Activated CD4-positive, alpha-beta memory T cell treated with anti-CD3 and anti-CD28 coated beads for 36 hours (primary cell): ENCODE measurements around the gene ANKRD13A. TPM values are rescaled to one million over a fixed set of nuclear protein-coding genes. Genes with fewer than 3 reads are reported as not detected.
"Not testable (repeated sequence)": the region's sequence is repeated elsewhere in the genome, so short reads cannot be mapped to it uniquely, and the experiment has no call there.

ENCODE experiments used
- CTCF ChIA-PET: fragments of 350-600 bp; sonication (Branson Sonifier 250); formaldehyde crosslinking; loops from one replicate; lab custom pipeline; 2021; ENCODE audit warnings: antibody characterized with exemption, inconsistent platforms; lab: Charles Lee
- POLR2A ChIA-PET: fragments of 350-600 bp; sonication (Branson Sonifier 250); formaldehyde crosslinking; loops from one replicate; lab custom pipeline; 2021; ENCODE audit warnings: antibody characterized with exemption; lab: Charles Lee
- DNase-seq: peaks from one replicate; pipeline ENCODE4 v3.0.0-alpha.2; 2020
- H3K27ac Mint-ChIP-seq: one replicate; pipeline ENCODE4 v1.8.0; 2021; ENCODE audit warnings: mixed read lengths
- H3K27me3 Mint-ChIP-seq: one replicate; pipeline ENCODE4 v1.8.0; 2021; ENCODE audit warnings: mixed read lengths
- H3K36me3 Mint-ChIP-seq: one replicate; pipeline ENCODE4 v1.8.0; 2021; ENCODE audit warnings: mixed read lengths
- H3K4me1 Mint-ChIP-seq: one replicate; pipeline ENCODE4 v1.8.0; 2021; ENCODE audit warnings: low read depth, mixed read lengths
- H3K4me3 Mint-ChIP-seq: one replicate; pipeline ENCODE4 v1.8.0; 2021; ENCODE audit warnings: mild to moderate bottlenecking, mixed read lengths
- H3K9me3 Mint-ChIP-seq: one replicate; pipeline ENCODE4 v1.8.0; 2021; ENCODE audit warnings: mixed read lengths
- intact Hi-C: fragments of 100-400 bp; cut with micrococcal nuclease; formaldehyde crosslinking; loops from one replicate; pipeline ENCODE4 v1.15.1; 2023
- total RNA-seq, 2 experiments: library from RNA; stranded (reverse); gene quantifications; one replicate each; pipeline ENCODE4 v1.2.3, GENCODE V29; 2021

The ANKRD13A gene
- total RNA-seq, 2 experiments from 2014 or later = 45.0 to 46.6 TPM

DNA sequence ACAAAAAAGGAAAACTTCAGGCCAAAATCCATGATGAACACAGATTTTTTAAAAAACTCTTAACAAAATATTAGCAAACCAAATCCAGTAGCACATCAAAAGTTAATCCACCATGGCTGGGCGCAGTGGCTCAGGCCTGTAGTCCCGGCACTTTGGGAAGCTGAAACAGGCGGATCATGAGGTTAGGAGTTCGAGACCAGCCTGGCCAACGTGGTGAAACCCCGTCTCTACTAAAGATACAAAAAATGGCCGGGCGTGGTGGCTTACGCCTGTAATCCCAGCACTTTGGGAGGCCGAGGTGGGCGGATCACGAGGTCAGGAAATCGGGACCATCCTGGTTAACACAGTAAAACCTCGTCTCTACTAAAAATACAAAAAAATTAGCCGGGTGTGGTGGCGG, 13.0 kb upstream of the ANKRD13A start:
- H3K9me3 Mint-ChIP-seq, H3K27me3 Mint-ChIP-seq, intact Hi-C loops, H3K4me3 Mint-ChIP-seq, POLR2A ChIA-PET, DNase-seq: not testable (repeated sequence)
- peak overlapping the region; percentile 64 for H3K27ac Mint-ChIP-seq
- CTCF ChIA-PET = interaction anchor here (0.6 kb wide), 1 partner anchor 1466 kb away, joined by 3 read pairs; no protein-coding TSS in a partner anchor
- H3K4me1 Mint-ChIP-seq = peaks cover 61% of the 10 kb centered on the region
- peaks cover 55% of the 10 kb centered on the region for H3K36me3 Mint-ChIP-seq

DNA sequence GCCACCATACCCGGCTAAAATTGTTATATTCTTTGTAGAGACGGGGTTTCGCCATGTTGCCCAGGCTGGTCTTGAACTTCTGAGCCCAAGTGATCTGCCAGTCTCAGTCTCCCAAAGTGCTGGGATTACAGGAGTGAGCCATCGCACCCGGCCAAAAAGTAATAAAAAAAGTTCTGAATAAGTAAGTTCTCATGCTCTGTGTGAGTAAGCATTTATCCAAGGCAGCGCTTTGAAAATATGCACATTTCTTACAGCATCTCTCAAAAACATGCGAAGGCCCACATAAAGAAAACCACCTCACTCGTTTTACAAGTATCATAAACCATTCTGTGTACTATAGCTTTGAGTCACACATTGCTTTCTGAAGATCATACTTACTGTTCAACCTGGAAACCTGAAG, 11.6 kb upstream of the ANKRD13A start:
- ChIA-PET POLR2A (interaction anchor here (0.9 to 1.4 kb wide), 6 partner anchors 9 to 24 kb away, joined by 3 to 4 read pairs (median 4); partner anchors contain the start of gene ANKRD13A), CTCF (interaction anchor here (0.5 to 1.3 kb wide), 4 partner anchors 11 to 34 kb away, joined by 3 to 4 read pairs (median 4); no protein-coding TSS in a partner anchor)
- peaks cover 60% of the 10 kb centered on the region for H3K4me1 Mint-ChIP-seq
- no peaks in the 10 kb centered on the region for H3K27me3 Mint-ChIP-seq
- peak; percentile 65 for DNase-seq
- intact Hi-C loops = loop anchor here (1.0 kb wide), 3 partner anchors 8 to 18 kb away; no protein-coding TSS in a partner anchor
- H3K36me3 Mint-ChIP-seq = peaks cover 45% of the 10 kb centered on the region
- no peaks in the 10 kb centered on the region for H3K9me3 Mint-ChIP-seq
- peak overlapping the region; percentile 20 for H3K4me3 Mint-ChIP-seq
- H3K27ac Mint-ChIP-seq = peak overlapping the region; percentile 88

DNA sequence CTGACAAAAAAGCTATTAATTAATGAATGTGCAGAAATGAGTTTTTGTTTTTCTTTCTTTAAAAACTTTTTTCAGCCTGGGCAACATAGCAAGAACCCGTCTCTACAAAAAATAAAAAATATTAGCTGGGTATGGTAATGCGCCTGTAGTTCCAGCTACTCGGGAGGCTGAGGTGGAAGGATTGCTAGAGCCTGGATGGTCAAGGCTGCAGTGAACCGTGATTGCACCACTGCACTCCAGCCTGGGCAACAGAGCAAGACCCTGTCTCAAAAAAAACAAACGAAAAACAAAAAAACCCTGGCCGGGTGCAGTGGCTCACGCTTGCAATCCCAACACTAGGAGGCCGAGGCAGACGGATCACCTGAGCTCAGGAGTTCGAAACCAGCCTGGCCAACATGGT, 11.0 kb upstream of the ANKRD13A start:
- POLR2A ChIA-PET = interaction anchor here (0.7 to 1.4 kb wide), 5 partner anchors 8 to 23 kb away, joined by 3 to 9 read pairs (median 4); no protein-coding TSS in a partner anchor
- intact Hi-C loops = no loop called here
- Mint-ChIP-seq H3K27me3 (no peaks in the 10 kb centered on the region), H3K4me3 (no peak overlapping the region), H3K4me1 (peaks cover 63% of the 10 kb centered on the region), H3K36me3 (peaks cover 42% of the 10 kb centered on the region), H3K9me3 (no peaks in the 10 kb centered on the region), H3K27ac (peak overlapping the region; percentile 88)
- CTCF ChIA-PET = interaction anchor here (0.6 to 1.3 kb wide), 4 partner anchors 10 to 29 kb away, joined by 3 to 4 read pairs (median 4); no protein-coding TSS in a partner anchor
- no peak for DNase-seq

DNA sequence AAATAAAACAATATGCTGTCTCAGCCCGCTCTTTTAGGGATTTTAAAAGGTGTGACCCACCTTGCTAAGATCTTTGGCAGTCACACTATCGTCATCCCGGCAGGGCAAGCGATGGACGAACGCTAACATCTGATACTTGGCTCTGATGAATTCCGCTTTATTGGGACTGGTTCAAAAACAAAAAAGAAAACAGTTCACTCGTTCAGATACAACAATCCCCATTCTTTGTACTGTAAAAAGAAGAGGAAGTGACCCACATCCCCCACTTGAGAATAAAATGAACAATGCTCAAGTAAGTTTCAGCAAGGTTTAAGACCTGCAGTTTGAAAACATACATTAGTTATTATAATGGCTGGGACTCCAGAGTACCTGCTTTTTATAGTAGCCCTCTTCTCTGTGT, 10.3 kb upstream of the ANKRD13A start:
- Mint-ChIP-seq H3K36me3 (peaks cover 36% of the 10 kb centered on the region), H3K9me3 (no peaks in the 10 kb centered on the region), H3K4me3 (no peak overlapping the region), H3K27ac (peak overlapping the region; percentile 2), H3K4me1 (peaks cover 62% of the 10 kb centered on the region), H3K27me3 (no peaks in the 10 kb centered on the region)
- intact Hi-C loops = no loop called here
- ChIA-PET CTCF (interaction anchor here (0.6 to 1.3 kb wide), 2 partner anchors 21 to 28 kb away, joined by 3 to 4 read pairs; no protein-coding TSS in a partner anchor), POLR2A (interaction anchor here (0.7 to 0.9 kb wide), 2 partner anchors 8 to 22 kb away, joined by 3 to 9 read pairs; no protein-coding TSS in a partner anchor)
- no peak for DNase-seq

DNA sequence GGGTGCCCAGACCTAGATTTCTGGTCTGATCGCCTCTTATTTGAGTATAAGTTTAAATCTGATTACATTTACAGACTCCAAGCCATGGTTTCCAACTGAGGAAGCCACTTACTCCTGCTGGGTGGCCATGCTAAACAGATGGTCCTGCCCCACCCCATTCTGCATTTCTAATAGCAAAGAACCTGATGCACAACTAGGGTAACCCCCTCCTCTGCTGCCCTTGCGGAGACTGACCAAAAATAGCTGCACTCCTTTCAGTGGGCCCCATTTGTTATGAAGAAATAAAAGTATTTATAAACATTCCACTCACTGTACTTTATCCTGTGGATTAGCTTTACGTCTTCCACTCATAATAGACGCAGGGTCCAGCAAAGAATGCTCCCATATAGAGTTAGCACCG, 9.8 kb upstream of the ANKRD13A start:
- ChIA-PET CTCF (no interaction called here), POLR2A (interaction anchor here (0.9 kb wide), 1 partner anchor 22 kb away, joined by 3 read pairs; no protein-coding TSS in a partner anchor)
- Mint-ChIP-seq H3K4me1 (peaks cover 65% of the 10 kb centered on the region), H3K27ac (no peak overlapping the region), H3K36me3 (peaks cover 35% of the 10 kb centered on the region), H3K9me3 (no peaks in the 10 kb centered on the region), H3K4me3 (no peak overlapping the region), H3K27me3 (no peaks in the 10 kb centered on the region)
- intact Hi-C loops = no loop called here
- DNase-seq = no peak

DNA sequence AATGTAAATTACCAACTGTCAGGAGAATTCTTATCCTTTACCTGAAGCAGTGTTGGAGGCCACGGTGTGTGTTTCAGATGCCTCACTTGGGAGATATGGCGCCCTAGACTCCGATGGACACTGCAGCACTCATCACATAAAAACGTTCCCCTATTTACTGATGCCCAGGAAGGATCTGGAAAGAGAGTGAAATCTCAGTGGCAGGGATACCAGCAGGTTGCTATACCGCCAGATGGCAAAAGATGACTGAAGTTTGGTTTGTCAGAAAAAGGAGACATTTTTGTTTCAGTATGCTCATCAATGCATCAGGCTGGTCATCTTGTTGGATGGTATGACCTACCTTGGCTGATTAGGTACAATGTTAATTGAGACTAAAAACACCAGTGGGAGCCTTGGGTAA, 7.6 kb upstream of the ANKRD13A start:
- Mint-ChIP-seq H3K4me3 (no peak overlapping the region), H3K36me3 (peaks cover 32% of the 10 kb centered on the region), H3K27ac (no peak overlapping the region), H3K27me3 (no peaks in the 10 kb centered on the region), H3K4me1 (peaks cover 66% of the 10 kb centered on the region), H3K9me3 (no peaks in the 10 kb centered on the region)
- CTCF ChIA-PET = no interaction called here
- intact Hi-C loops = loop anchor here (10.0 kb wide), 2 partner anchors 293 to 593 kb away; partner anchors contain the start of genes ATP2A2 and PPTC7
- DNase-seq = no peak
- POLR2A ChIA-PET = interaction anchor here (0.7 to 1.1 kb wide), 2 partner anchors 11 to 13 kb away, joined by 3 to 4 read pairs; no protein-coding TSS in a partner anchor

DNA sequence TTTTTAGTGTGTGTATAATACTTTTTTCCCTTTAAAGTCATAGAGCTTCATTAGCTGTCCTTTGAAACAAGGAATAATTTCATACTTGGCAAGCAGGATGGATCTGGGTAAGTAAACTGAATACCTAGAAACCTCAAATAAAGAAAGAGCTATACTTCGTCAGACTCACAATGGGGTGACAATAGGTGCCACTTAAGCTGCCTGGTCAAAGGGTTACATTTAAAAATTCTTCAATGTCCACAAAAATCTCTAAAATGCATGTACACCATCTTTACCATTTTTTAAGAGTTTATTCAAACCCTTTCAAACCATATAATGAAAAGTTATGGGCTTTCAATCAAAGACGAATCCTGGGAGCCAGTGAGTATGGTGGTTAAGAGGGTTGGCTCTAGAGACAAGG, 6.1 kb upstream of the ANKRD13A start:
- Mint-ChIP-seq H3K27me3 (no peaks in the 10 kb centered on the region), H3K4me1 (peaks cover 66% of the 10 kb centered on the region), H3K4me3 (no peak overlapping the region), H3K9me3 (no peaks in the 10 kb centered on the region), H3K27ac (no peak overlapping the region), H3K36me3 (peaks cover 25% of the 10 kb centered on the region)
- DNase-seq = no peak
- intact Hi-C loops = loop anchor here (10.0 kb wide), 2 partner anchors 292 to 592 kb away; partner anchors contain the start of genes ATP2A2 and PPTC7
- ChIA-PET CTCF (interaction anchor here (0.7 to 0.8 kb wide), 2 partner anchors 13 to 90 kb away, joined by 3 to 4 read pairs; no protein-coding TSS in a partner anchor), POLR2A (interaction anchor here (1.1 kb wide), 1 partner anchor 25 kb away, joined by 3 read pairs; no protein-coding TSS in a partner anchor)

DNA sequence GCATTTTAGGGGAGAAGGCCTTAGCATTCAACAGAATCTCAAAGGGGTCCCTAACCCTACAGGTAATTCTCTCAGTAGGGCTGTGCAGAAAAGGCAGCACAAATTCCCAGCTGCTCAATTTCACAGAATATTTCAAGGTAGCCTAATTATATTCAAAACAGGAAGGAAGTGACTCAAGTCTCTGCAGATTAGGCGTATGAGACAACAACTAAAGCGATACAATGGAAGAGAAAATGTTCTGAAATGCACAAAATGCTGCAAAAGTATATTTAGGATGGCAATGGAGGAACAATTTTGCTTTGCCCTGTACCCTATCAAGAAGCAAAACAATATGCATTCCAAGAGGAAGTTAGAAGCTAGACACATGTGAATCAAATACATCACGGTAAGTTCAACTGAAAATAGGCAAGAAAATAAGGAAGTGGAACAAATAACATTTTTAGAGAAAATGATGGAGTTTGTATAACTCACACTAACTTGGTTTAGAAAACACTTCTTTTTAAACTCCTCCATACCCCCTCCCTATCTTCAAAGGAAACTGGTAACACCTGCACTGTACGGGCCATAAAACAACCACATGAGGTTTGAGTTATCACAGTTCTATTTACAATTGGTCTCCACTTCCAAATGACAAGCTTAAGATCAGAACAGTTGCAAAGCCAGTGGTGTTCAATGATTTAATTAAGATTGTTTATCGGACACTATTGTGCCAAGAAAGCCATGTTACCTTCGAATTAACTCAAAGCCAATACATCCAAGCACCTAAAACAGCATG, 4.6 kb upstream of the ANKRD13A start:
- peak overlapping the region; percentile 96 for H3K4me3 Mint-ChIP-seq
- H3K9me3 Mint-ChIP-seq = no peaks in the 10 kb centered on the region
- POLR2A ChIA-PET = interaction anchor here (0.8 to 1.6 kb wide), 4 partner anchors 10 to 27 kb away, joined by 3 to 5 read pairs (median 4); no protein-coding TSS in a partner anchor
- CTCF ChIA-PET = interaction anchor here (0.7 to 1.5 kb wide), 5 partner anchors 9 to 149 kb away, joined by 3 read pairs; partner anchors contain the start of genes IFT81 and TCHP
- H3K4me1 Mint-ChIP-seq = peaks cover 64% of the 10 kb centered on the region
- H3K27me3 Mint-ChIP-seq = no peaks in the 10 kb centered on the region
- intact Hi-C loops = loop anchor here (1.0 to 10.0 kb wide), 3 partner anchors 7 to 590 kb away; partner anchors contain the start of genes ATP2A2 and PPTC7
- H3K36me3 Mint-ChIP-seq = peaks cover 17% of the 10 kb centered on the region
- DNase-seq = no peak
- H3K27ac Mint-ChIP-seq = peak overlapping the region; percentile 95

DNA sequence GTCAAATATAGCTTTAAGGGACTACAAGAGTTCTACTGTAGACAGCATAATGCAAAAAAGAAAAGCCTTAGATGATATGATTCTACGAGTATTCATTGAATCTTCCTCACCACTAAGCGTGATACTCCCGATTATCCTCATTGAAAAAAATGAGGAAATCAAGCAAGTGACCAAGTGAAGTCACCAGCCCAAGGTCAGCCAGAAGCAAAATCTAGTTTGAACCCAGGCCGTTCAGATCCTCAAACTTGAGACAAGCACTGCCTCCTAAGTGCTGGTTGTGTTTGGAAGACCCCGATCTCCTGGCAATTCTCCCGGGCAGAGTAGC, 3.9 kb upstream of the ANKRD13A start:
- intact Hi-C loops = loop anchor here (1.0 to 10.0 kb wide), 3 partner anchors 8 to 589 kb away; partner anchors contain the start of genes ATP2A2 and PPTC7
- H3K36me3 Mint-ChIP-seq = peaks cover 12% of the 10 kb centered on the region
- H3K4me3 Mint-ChIP-seq = peak overlapping the region; percentile 96
- H3K4me1 Mint-ChIP-seq = peaks cover 58% of the 10 kb centered on the region
- DNase-seq = no peak
- peak overlapping the region; percentile 95 for H3K27ac Mint-ChIP-seq
- H3K9me3 Mint-ChIP-seq = no peaks in the 10 kb centered on the region
- H3K27me3 Mint-ChIP-seq = no peaks in the 10 kb centered on the region
- CTCF ChIA-PET = interaction anchor here (0.9 to 1.5 kb wide), 3 partner anchors 42 to 150 kb away, joined by 3 read pairs; partner anchors contain the start of gene IFT81
- POLR2A ChIA-PET = interaction anchor here (0.8 to 1.6 kb wide), 4 partner anchors 10 to 28 kb away, joined by 3 to 5 read pairs (median 4); no protein-coding TSS in a partner anchor

DNA sequence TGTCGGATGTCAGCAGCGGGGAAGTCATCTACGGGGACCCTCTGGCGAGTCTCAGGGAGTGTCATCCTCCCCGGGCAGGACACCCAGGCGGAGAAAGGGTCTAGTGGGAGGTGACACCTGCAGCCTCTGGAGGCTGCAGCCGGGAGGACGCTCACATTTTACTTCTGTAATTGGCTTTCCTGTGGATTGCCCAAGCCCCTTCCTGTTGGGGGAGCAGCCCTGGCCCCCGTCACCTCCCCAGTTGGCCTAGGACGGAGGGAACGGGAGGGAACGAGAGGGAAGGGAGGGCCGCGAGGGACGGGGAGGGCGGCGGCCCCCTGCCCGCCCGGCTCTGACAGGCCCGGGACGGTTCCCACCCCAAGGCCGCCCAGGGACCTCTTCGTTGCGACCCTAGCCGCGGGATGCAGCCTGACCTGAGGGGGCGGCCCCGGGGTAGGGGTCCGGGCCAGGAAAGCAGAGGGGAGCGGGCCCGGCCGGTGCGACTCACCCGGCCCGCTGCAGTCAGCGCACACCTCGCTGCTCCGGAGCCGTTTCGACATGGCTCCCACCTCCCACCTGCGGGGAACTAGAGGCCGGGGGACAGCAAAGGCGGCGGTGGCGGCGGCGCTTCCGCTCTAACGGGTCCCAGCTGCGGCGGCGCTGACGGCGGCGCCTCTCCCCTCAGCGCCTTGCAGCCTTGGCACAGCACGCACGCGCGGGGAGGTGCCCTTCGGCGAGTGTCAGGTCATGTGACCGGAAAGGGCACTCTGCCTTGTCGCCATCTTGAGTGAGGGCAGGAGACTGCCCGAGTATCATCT, 3.3 kb upstream of the ANKRD13A start, which contains the start of gene GIT2:
GIT2 (minus strand) TSS at position 683 of the 797 bp plus-strand sequence; CDS start at position 539, 144 bp downstream.
- H3K4me3 Mint-ChIP-seq = peak within 1 kb of the TSS; percentile 96
- CTCF ChIA-PET = interaction anchor here (1.2 to 1.5 kb wide), 2 partner anchors 128 to 151 kb away, joined by 3 read pairs; partner anchors contain the start of gene IFT81
- H3K4me1 Mint-ChIP-seq = peaks cover 54% of the 10 kb centered on the region
- intact Hi-C loops = loop anchor here (1.0 to 10.0 kb wide), 5 partner anchors 9 to 589 kb away; partner anchors contain the start of genes ATP2A2, C12orf76 and PPTC7
- peak; percentile 97 for DNase-seq
- peaks cover 7% of the 10 kb centered on the region for H3K36me3 Mint-ChIP-seq
- no peaks in the 10 kb centered on the region for H3K9me3 Mint-ChIP-seq
- H3K27ac Mint-ChIP-seq = peak within 1 kb of the TSS; percentile 95
- no peaks in the 10 kb centered on the region for H3K27me3 Mint-ChIP-seq
- POLR2A ChIA-PET = interaction anchor here (0.9 to 1.6 kb wide), 5 partner anchors 9 to 28 kb away, joined by 3 to 4 read pairs (median 3); no protein-coding TSS in a partner anchor
